Endothelial cell of umbilical vein (primary cell): ENCODE measurements around the gene COMMD7. TPM values are rescaled to one million over a fixed set of nuclear protein-coding genes. Genes with fewer than 3 reads are reported as not detected.

Source experiments
- BruUV-seq: library from RNA; stranded (reverse); fragments of 400-500 nt; replicated peaks from 2 replicates; lab custom pipeline; 2021; lab: Mats Ljungman, UMichigan
- CTCF ChIA-PET: fragments of 300-600, 350-600 bp; sonication (Branson Sonifier 250); formaldehyde crosslinking; loops from one replicate; lab custom pipeline; 2021; ENCODE audit warnings: antibody characterized with exemption, inconsistent platforms; lab: Charles Lee
- POLR2A ChIA-PET: fragments of 300-600, 350-600 bp; sonication (Branson Sonifier 250); formaldehyde crosslinking; loops from one replicate; lab custom pipeline; 2021; ENCODE audit warnings: antibody characterized with exemption, inconsistent platforms; lab: Charles Lee
- DNase-seq: peaks from one replicate; pipeline ENCODE4 v3.0.0-alpha.2; 2011; ENCODE audit warnings: low read depth, low spot score
- FAIRE-seq: peaks from 2 replicates; lab custom pipeline; 2011; peaks lifted over from hg19 to GRCh38; lab: Jason Lieb, UNC
- H2AFZ ChIP-seq: 2 replicates; pipeline ENCODE4 v1.6.0; 2012; ENCODE audit warnings: low read depth, low read length, control low read depth, inconsistent platforms
- H3K27ac ChIP-seq: 2 replicates; pipeline ENCODE4 v1.5.1; 2011; ENCODE audit warnings: low read depth, mild to moderate bottlenecking, control low read depth, low read length, moderate library complexity; ENCODE audit not compliant: insufficient read depth
- H3K27me3 ChIP-seq, 2 experiments: 2 replicates each; pipeline versions ENCODE4 v1.6.0 to v1.6.1; 2011; ENCODE audit warnings: low read length in 2 of 2, mixed read lengths in 1 of 2; ENCODE audit not compliant: control insufficient read depth in 2 of 2, insufficient read depth in 2 of 2
- H3K36me3 ChIP-seq, 2 experiments: 2 replicates in 1 of 2; 3 replicates in 1 of 2; pipeline ENCODE4 v1.5.1; 2011; ENCODE audit warnings: low read length in 2 of 2, mild to moderate bottlenecking in 1 of 2, moderate library complexity in 1 of 2; ENCODE audit not compliant: control insufficient read depth in 2 of 2, insufficient read depth in 2 of 2; ENCODE audit errors: extremely low read depth in 1 of 2
- H3K4me1 ChIP-seq: 3 replicates; pipeline ENCODE4 v1.5.1; 2011; ENCODE audit warnings: mild to moderate bottlenecking, low read length; ENCODE audit not compliant: control insufficient read depth, insufficient read depth; ENCODE audit errors: extremely low read depth
- H3K4me2 ChIP-seq: 2 replicates; pipeline ENCODE4 v1.6.1; 2011; ENCODE audit warnings: low read length, control low read depth, mixed read lengths; ENCODE audit not compliant: insufficient read depth
- H3K4me3 ChIP-seq, 3 experiments: fragments of 200-600 bp in 1 of 3; sonication (generic), shearing (Covaris generic) in 1 of 3; replicated peaks in 1 of 3; 2 replicates each; pipeline ENCODE4 v1.5.1; 2011 to 2016; ENCODE audit warnings: control low read depth in 3 of 3, low read length in 3 of 3, mild to moderate bottlenecking in 2 of 3, inconsistent platforms in 1 of 3, low read depth in 1 of 3, moderate library complexity in 1 of 3; ENCODE audit not compliant: insufficient read depth in 1 of 3
- H3K79me2 ChIP-seq: 2 replicates; pipeline ENCODE4 v1.6.0; 2012; ENCODE audit warnings: low read length, inconsistent platforms; ENCODE audit not compliant: control insufficient read depth, insufficient read depth
- H3K9ac ChIP-seq: replicated peaks from 2 replicates; pipeline ENCODE3; 2011; ENCODE audit warnings: low read length, control low read depth; ENCODE audit not compliant: insufficient read depth; ENCODE audit errors: extremely low read depth
- H3K9me1 ChIP-seq: replicated peaks from 3 replicates; pipeline ENCODE4 v1.6.0; 2011; ENCODE audit warnings: mild to moderate bottlenecking, low read length; ENCODE audit not compliant: control insufficient read depth, insufficient read depth; ENCODE audit errors: extremely low read depth
- H3K9me3 ChIP-seq: replicated peaks from 2 replicates; pipeline ENCODE4 v1.5.1; 2012; ENCODE audit warnings: low read length, inconsistent platforms; ENCODE audit not compliant: control insufficient read depth, insufficient read depth
- H4K20me1 ChIP-seq: replicated peaks from 2 replicates; pipeline ENCODE3; 2011; ENCODE audit warnings: mild to moderate bottlenecking, low read length; ENCODE audit not compliant: control insufficient read depth, insufficient read depth; ENCODE audit errors: extremely low read depth
- CTCF ChIP-seq, 2 donors: IDR thresholded peaks; 1 replicate in 1 of 2; 2 replicates in 1 of 2; pipeline ENCODE4 v1.5.1; 2011; ENCODE audit warnings: low read length in 2 of 2, mild to moderate bottlenecking in 2 of 2, moderate library complexity in 2 of 2, control low read depth in 1 of 2, inconsistent platforms in 1 of 2, low read depth in 1 of 2; ENCODE audit not compliant: insufficient read depth in 1 of 2; ENCODE audit errors: extremely low read depth in 1 of 2
- EZH2 ChIP-seq: IDR thresholded peaks from 2 replicates; pipeline ENCODE4 v1.6.1; 2012; ENCODE audit warnings: borderline replicate concordance, low read depth, mild to moderate bottlenecking, moderate library complexity, low read length, inconsistent platforms; ENCODE audit not compliant: severe bottlenecking
- FOS ChIP-seq: IDR thresholded peaks from 2 replicates; pipeline ENCODE4 v1.6.1; 2011; ENCODE audit warnings: mild to moderate bottlenecking, low read length, moderate library complexity, borderline replicate concordance; ENCODE audit not compliant: insufficient read depth
- GATA2 ChIP-seq: IDR thresholded peaks from 2 replicates; pipeline ENCODE4 v1.7.0; 2011; ENCODE audit warnings: low read depth, mild to moderate bottlenecking, moderate library complexity, mixed read lengths, low read length; ENCODE audit not compliant: insufficient read length, insufficient read depth
- JUN ChIP-seq: IDR thresholded peaks from 2 replicates; pipeline ENCODE4 v1.6.1; 2011; ENCODE audit warnings: borderline replicate concordance, low read depth; ENCODE audit not compliant: insufficient read length, insufficient read depth
- MAX ChIP-seq: IDR thresholded peaks from 2 replicates; pipeline ENCODE4 v1.6.1; 2011; ENCODE audit not compliant: insufficient read depth, insufficient read length
- MYC ChIP-seq: IDR thresholded peaks from one replicate; pipeline ENCODE4 v1.6.1; 2011; ENCODE audit warnings: mild to moderate bottlenecking, low read depth, low read length
- POLR2A ChIP-seq: IDR thresholded peaks from 2 replicates; pipeline ENCODE4 v1.6.1; 2012; ENCODE audit warnings: low read depth, mild to moderate bottlenecking, control low read depth, low read length
- POLR2AphosphoS5 ChIP-seq: IDR thresholded peaks from 2 replicates; pipeline ENCODE4 v1.6.1; 2012; ENCODE audit warnings: low read depth, mild to moderate bottlenecking, control low read depth, low read length, moderate library complexity; ENCODE audit not compliant: insufficient read depth
- dilution Hi-C: fragments of 300-500 bp; cut with MboI; formaldehyde crosslinking; loops from one replicate; pipeline ENCODE4 v1.15.0; 2019; ENCODE audit warnings: low sequenced_read_pairs; ENCODE audit not compliant: extremely low pct_ligation_motif_present
- intact Hi-C: fragments of 100-400 bp; cut with micrococcal nuclease; formaldehyde crosslinking; loops from one replicate; pipeline ENCODE4 v1.10.0; 2022
- polyA plus RNA-seq, 4 experiments: library from polyadenylated mRNA; depleted of rRNA in 3 of 4; stranded (reverse) in 3 of 4; unstranded in 1 of 4; fragments of >200 nt; gene quantifications; 2 replicates each; pipeline versions ENCODE4 v1.2.1 to v1.2.3, GENCODE V29; 2011 to 2012; ENCODE audit warnings: missing spikeins in 1 of 4
- total RNA-seq: library from RNA; stranded (reverse); gene quantifications from 2 replicates; pipeline ENCODE4 v1.2.3, GENCODE V29; 2021

Gene COMMD7
- total and polyA plus RNA-seq, 2 donors (not counting 3 experiments of a cell fraction or from before 2014, with no cell fraction given): 58.8 to 72.9 TPM

- intact Hi-C loops: loop anchor here (1.0 to 5.0 kb wide), 5 partner anchors 29 to 509 kb away; partner anchors contain the start of genes BPIFB2 and MAPRE1
- CTCF ChIA-PET: interaction anchor here (0.6 to 1.6 kb wide), 22 partner anchors 8 to 305 kb away, joined by 3 to 33 read pairs (median 6); partner anchors contain the start of genes DNMT3B and MAPRE1
- peaks cover 0 to 2% of the 10 kb centered on the region in 2 experiments for H3K36me3 ChIP-seq
- no peaks in the 10 kb centered on the region for H4K20me1 ChIP-seq
- peaks cover 10% of the 10 kb centered on the region for H3K4me1 ChIP-seq
- POLR2A ChIA-PET: no interaction called here
- H3K79me2 ChIP-seq: no peaks in the 10 kb centered on the region
- FAIRE-seq: no peak
- no peak overlapping the region for H3K9ac ChIP-seq
- H3K9me3 ChIP-seq: no peaks in the 10 kb centered on the region
- no peaks in the 10 kb centered on the region for H3K27me3 ChIP-seq
- dilution Hi-C loops: no loop called here
- H3K9me1 ChIP-seq: no peaks in the 10 kb centered on the region
- BruUV-seq: no TSS peak
- no peak for DNase-seq
- H3K27ac ChIP-seq: no peak overlapping the region
- H3K4me2 ChIP-seq: no peak overlapping the region
- no peak overlapping the region for H3K4me3 ChIP-seq
- TF ChIP-seq POLR2A: no peak
- no peak for TF ChIP-seq JUN
- no peak for TF ChIP-seq EZH2
- no peak for TF ChIP-seq GATA2
- no peak for TF ChIP-seq FOS
- TF ChIP-seq MAX: no peak
- no peak for TF ChIP-seq MYC
- no peak for TF ChIP-seq POLR2AphosphoS5
- no peak for TF ChIP-seq CTCF (IDR thresholded peaks at IDR 0.05; ENCODE audit: extremely low read depth in 1 of 2, insufficient read depth in 1 of 2, low read depth in 1 of 2, low read length in 2 of 2)
- no peak overlapping the region for H2AFZ ChIP-seq
These were observed 47.4 kb upstream of the COMMD7 start for GRCh38 chr20:32790751-32791057.
